GM21723 (cell line): ENCODE measurements around the gene LRRC4C.
"Not testable (repeated sequence)": the region's sequence is repeated elsewhere in the genome, so short reads cannot be mapped to it uniquely, and the experiment has no call there.

Experiments used
- ATAC-seq: cut with Tn5 transposase; IDR thresholded peaks from one replicate; pipeline ENCODE4 v1.9.1; 2021; ENCODE audit warnings: mild to moderate bottlenecking, moderate library complexity; ENCODE audit not compliant: unreplicated experiment

Gene LRRC4C

DNA sequence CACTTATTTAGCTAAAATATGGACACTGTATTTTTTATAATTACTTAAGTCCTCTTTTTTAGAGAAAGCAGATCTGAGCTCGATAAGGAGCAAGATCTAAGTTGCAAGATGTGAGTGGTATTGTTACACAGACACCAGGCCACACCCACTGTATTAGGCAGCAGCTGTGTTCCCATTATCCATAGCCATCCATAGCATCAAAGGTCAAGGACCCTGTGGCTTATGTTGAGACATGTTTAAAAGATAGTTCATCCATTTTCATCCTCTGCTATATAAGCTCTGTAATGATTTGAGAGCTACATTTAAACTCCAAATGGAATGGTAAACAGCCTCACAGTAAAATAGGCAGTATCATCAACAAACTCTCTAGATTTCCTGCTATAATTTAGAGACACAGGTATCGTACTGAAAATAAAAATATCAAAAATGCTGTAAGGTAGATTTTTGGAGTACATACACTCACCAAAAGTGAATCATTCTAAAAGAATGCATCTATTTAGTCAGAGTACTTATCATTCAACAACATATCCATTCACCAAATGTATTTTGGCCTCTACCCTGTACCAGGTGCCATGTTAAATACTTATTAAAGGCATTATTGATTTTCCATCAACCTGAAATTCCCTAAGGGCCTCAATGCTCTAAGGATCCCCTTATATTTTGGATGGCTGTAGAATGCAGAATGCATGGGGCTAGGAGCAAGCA, 574.0 kb downstream of the LRRC4C start:
- ATAC-seq, result no peak

DNA sequence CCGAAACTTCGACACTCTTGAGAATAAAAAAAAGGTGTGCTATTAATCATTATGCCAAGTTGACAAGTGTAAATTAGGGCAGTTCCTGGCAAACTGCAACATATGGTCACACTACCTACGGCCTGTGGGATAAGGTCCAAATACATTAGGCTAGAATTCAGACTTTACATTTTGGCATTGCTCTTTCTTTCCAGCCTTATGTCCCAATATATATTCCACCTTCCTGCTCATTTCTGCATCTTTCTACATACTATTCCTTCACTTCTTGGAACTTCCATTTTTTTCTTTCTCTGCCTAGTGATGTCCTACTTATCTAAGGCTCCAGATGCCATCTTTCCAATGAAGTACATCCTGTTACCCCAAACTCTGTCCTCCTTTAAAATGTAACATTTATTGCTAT, 577.2 kb downstream of the LRRC4C start:
- no peak for ATAC-seq

DNA sequence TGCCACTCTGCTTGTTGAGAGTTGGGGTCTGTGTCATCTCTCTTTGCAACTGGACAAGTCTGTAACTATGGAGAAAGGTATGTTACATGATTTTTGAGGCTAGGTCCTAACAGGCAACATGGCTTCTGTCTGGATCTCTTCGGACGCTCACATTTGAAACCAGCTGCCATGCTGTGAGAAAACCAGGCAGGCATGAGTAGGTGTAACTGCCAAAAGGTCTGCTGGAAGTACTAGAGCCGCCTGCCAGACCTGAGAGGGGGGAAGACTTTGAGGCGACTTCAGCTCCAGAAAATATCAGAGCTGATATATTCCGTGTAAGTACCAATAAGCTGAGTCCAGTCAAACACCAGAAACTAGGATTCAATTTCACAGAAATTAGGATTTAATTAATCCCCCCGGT, 579.5 kb downstream of the LRRC4C start:
- no peak for ATAC-seq

DNA sequence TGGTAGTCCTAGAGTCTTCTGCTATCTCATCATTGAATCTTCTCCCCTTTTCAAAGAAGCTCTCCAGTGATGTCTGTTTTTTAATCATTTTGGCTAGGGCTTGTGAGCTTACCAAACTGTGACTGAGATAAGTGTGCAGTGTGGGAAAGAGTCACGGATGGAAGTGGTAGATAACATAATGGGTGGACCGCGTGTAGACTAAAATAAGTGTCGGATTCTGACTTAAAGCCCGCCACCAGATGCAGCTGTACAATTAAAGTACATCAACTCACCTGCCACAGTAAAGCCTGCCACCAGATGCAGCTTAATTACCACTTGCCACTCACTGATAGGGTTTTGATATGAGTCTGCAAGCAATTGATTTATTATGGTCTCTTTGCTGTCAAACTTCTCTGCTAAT, 581.5 kb downstream of the LRRC4C start:
- no peak for ATAC-seq

DNA sequence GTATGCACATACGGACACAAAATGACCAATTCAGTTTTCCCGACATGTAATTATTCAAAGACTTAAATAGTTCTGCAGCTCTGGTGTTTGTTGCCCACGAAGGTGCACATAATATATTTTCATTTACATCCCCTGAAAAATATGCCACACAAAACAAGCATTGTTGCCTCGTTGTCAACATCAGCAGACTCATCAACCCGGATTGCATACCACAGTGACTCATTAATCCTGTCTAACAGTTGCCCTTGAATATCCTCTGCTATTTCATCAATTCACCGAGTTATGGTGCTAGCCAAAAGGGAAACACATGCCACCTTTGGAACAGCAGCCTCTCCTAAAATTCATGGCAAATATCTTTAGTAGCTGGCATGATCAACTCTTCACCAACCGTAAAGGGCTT, 582.2 kb downstream of the LRRC4C start:
- no peak for ATAC-seq

DNA sequence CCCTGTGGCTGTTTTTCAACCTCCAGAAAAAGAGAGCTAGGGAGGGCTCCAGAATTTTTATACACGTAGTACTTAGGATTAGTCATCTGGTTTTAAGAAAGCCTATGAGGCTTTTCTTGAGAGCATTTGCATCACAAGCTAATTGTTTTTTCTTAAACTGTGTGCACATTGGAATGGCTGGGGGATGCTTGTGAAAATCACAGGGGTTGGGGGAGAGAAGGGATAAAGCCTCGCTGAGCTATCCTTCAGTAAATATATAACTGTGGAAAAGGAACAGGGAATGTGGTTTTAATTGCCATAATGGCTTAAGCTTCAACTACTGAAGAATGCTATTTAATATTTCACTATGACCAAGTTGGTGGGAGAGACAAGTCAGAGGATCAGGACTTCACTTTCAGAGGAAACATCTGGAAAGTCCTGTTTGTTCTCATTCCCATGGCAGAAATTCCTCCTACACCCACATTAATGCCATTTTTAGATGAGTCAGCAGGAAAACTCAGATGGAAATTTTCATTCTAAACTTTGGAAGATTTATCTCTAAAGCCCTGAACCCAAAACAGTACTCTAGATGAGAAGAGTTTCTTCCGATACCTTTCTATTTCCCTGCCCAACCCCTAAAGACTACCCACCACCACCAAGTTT, 591.3 kb downstream of the LRRC4C start:
- ATAC-seq, result no peak

DNA sequence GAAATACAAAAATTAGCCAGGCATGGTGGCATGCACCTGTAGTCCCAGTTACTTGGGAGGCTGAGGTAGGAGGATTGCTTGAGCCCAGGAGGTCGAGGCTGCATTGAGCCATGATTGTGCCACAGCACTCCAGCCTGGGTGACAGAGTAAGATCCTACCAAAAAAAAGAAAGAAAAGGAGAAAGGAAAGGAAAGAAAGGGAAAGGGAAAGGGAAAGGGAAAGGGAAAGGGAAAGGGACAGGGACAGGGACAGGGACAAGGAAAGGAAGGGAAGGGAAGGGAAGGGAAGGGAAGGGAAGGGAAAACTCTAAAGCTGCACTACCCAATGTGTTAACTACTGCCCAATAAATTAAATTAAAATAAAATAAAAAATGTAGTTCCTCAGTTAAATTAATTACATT, 601.7 kb downstream of the LRRC4C start:
- not testable (repeated sequence) for ATAC-seq

DNA sequence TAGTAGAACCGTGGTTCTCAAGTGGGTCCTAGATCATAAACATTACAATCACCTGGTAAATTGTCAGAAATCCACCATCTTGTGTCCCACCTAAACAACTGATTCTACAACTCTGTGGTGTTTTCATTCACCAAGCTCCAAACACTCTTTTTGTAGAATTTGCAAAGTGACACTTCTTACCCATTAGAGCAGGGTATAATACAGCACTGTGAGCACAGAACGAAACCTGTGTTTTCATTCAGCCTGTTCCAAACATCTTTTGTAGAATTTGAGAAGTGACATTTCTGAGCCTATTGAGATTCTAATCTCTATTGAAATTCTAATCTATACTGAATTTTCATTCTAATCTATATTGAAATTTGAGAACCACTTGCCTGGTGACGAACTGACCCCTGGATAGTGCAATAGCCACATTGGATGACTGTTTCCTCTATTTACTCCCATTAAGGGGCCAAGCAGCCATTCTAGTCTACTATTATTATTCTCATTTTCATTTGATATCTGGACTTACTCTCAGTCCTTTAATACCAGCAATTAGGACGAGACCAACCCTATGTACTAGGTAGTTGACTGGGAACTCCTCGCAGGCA, 616.6 kb downstream of the LRRC4C start:
- ATAC-seq, result no peak

DNA sequence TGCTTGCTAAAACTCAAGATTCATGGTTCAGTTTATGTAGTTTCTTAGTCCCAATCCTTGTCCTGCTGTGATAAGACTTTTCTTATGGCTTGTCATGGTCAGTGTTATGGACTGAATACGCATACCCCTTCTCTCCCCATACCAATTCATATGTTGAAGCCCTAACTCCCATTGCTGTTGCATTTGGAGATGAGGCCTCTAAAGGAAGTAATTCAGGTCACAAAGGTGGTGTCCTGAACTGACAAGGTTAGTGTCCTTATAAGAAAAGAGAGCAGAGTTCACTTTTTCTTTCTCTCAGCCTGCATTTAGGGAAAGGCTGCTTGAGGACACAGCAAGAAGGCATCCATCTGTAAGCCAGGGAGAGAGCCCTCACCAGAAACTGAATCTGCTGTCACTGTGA, 618.2 kb downstream of the LRRC4C start:
- no peak for ATAC-seq

DNA sequence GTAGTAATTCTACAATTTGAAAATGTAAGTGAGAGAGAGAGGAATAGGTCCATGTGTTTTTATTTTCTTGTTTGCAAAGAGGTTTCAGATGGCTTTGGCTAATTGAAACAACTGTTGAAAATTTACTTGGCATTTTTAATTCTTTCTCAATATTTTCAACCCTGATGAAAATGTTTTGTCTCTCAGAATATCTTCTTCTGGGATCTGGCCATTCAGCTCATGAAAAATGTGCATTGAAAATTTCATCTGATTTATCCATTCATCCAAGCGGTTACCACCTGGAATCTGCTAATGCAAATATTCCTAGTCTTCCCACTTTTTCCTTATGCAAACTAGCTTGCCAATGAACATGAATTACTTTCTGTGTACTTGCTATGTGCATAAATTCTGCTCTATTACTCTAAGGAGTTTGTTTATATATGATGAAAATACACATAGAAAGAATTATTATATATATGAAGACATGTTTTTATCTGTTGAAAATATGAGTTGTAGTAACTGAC, 621.2 kb downstream of the LRRC4C start:
- no peak for ATAC-seq

DNA sequence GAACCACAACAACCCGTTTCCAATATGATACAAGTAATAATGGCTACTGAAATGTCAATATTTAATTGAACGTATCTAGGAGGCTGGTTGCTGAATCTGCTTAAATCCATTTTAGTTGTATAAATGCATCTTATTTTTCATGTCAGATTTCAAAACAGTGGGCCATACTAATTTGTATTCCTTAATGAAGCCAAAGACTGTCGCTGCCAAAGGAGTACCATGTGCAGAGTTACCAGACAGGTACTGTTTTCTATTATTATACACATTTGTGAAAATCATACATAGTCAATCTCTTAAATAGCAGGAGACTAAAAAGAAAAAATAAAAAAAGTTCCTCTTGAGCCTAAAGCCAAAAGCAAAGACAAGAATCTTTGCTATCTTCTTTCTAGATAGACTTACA, 632.3 kb downstream of the LRRC4C start:
- no peak for ATAC-seq

DNA sequence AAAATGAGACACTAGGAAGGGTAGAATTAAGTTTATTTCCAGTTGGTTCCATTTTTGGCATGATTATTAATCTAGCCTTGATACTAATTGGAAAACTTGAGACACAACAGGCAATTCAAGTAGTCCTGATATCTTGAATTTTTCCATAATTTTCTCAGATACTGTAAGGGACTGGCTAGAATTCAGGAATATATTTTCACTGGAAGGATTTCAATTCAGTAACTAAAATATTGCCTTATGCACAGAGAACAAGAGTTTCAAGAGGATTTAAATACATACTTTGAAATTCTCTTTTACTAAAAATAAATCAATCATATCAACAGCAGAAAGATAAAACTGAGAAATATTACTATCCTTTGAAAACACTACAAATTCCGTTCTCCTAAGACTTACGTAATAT, 632.9 kb downstream of the LRRC4C start:
- no peak for ATAC-seq

DNA sequence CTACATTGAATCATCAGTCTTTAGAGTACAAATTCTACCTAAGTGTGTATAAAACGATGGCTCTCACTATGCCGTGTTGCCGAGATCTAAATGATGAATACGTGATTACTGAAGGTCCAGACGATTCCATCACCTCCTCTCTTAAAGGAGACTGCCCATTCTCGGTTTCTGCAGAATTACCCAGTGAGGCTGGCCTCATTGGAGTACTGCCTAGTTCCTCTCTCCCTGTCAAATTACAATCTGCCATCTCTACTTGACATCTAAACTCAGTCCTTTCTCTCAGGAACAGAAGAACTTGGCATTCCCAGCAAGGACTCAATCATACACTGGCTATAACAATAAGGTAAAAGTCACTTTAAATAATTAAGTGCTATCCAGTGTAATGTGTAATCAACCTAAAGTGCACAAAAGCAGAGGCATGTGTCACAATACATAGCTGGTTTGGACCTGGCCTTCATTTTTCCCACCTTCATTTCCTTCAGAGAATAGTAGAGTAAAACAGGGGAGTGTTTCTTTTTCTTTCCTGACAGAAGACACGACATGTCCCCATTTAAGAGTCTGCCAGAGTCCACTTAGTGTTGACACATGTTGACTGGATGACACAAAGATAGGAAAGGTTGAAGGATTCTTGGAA, 634.1 kb downstream of the LRRC4C start:
- ATAC-seq, result no peak

DNA sequence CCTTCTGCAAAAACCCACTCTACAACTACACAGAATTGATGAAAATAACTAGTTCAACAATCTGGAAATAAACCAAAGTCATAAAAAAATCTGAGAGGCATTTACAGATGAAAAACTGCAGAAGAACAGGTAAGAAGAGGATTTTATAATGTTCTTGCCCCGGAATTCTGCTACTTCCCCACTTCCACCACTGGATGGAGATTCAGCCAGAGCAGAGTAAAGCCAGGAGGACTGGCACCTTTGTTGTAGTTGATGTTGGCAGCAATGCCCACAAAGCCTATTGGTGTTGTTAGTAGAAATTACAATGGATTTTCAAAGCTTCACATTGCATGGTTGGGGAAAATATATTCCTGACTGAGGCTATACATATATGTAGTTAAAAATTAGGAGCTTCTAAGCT, 640.2 kb downstream of the LRRC4C start:
- ATAC-seq, result no peak

DNA sequence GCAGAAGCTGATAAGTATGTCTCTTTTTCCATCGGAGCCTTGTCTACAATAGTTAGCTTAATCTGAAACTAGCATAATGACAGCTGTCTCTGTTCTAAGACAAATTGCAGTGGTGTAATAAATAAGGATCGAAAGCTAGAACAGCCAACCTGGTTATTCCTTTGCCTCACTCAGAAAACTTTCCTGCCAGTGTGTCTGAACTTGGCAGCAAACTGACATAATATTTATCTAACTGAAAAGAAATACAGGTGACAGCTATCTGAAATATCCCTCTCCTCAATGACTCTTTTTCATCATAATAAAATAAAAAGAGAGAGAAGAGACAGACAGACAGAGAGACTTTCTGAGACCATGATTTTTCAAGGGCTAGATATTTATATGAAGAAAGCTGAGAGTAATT, 642.5 kb downstream of the LRRC4C start:
- no peak for ATAC-seq

DNA sequence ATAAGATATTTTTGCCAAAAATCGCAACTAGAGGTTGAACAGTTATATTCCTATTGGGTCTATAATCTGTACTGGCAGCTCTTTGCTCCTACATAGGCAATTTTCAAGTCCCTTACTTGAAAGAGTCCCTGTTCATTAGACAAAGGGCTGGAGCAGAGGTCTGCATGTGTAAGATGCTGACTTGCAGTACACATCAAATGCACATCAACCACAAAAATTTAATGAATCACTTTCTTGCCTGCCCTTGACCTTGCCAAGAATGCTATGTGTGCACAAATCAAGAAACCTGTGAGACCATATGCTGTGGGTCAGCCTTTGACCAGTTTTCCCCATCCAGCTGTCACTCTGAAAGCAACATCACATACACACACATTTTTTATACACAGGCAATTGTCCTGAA, 661.5 kb downstream of the LRRC4C start:
- no peak for ATAC-seq

DNA sequence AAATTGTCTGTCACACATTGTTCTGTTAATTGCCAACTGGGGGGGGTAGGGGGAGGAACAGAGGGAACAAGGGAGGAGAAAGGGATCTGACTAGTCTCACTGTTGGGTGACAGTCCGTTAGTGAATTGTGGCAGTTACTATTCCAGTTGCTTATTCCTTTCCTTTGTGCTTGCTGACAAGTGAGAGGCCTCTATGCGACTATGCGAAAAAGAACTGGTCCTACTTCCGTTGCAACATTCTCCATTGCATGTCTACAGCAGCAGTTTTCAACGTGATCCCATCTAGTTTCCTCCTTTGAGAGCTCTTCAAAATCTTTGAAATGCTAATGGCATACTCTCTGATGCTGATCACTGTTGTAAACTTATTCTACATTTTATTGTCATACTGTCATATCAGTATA, 672.2 kb downstream of the LRRC4C start:
- ATAC-seq, result no peak

DNA sequence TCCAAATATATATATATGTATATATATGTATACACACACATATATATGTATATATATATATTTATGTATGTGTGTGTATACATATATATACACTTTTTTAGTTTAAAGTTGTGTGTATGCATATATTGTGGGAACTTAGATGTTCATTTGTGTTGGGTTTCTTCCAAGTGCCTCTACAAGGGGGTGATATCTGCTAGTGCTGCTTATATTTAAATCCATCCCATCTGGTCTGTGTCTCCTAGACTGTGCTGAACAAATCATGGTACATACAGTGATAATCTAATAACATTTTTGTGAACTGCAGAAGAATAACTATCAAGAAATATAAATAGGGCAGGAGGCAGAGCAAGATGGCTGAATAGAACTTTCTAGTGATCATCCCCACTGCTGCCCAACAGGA, 696.4 kb downstream of the LRRC4C start:
- no peak for ATAC-seq

DNA sequence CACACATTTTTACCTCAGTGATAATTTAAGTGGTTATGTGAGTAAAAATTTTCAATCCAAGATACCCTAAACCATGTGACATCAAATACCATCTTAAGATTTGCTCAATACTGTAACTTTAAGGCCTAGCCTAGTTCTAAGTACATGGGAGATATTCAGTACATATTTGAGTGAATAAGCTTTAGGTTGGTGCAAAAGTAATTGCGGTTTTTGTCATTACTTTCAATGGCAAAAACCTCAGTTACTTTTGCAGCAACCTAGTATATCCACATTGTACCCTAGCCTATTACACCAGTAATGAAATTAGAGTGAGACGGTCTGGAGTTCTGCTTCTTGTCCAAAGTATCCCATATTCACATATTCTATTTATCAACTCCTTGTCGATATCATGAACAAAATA, 700.1 kb downstream of the LRRC4C start:
- ATAC-seq, result no peak

DNA sequence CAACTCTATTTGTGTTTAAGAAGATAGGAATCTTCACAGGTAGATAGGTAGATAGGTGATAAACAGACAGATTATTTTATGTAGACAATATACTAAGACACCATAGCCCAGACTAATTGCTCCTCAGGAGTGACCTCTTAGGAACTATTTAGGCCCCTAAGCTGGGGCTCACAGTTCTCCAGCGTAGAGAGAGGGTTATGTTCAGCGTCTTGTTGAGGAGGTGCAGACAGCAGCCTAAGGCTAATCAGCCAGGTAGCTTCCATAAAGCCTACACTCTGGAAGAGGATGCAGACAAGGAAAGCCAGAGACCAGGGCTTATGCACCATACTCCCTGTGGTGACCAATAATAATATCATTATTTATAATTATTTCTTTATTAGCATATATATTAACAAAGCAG, 705.2 kb downstream of the LRRC4C start:
- no peak for ATAC-seq

DNA sequence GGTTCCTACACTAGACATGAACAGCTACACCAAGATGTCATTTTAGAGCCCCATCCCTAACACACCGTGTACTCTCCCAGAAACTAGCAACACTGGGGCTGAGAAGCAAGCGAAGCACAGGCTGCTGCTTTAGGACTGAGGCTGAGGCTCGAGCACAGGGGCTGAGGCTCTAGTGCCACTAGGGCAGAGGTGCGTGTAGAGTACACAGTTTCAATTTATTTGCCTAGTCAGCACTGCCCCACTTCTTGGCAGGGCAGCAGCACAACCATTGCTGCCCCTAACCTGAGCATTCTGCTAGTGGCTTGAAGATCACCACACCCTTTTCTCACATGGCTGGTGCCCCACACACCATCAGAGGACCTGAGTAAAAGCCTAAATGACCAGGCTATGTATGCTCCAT, 713.2 kb downstream of the LRRC4C start:
- no peak for ATAC-seq

DNA sequence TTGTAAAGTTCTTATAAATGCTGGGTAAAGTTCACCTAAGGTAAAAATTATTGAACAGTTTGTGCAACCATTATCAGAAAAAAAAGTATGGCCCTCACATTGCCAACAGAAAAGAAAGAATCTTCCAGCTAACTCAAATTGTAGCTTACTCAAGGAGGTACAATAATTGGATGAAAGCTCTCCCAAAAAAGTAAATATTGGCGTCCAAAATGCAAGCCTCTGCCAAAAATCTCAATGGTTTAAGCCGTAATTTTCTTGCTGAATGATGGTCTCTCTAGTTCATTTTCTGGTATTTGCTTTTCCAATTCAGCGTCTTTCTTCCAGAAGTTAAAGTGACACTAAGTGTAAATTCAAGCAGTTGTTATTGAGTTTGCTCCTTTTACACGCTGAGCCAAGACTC, 727.3 kb downstream of the LRRC4C start:
- no peak for ATAC-seq
